Gastroesophageal sphincter (tissue), 3 donors: ENCODE data around the gene TFAP2E.

Experiments
- CTCF ChIP-seq, 4 experiments: fragments of 200-600 bp in 2 of 4; fragments of 450-650 bp in 2 of 4; sonication (generic) in 1 of 4; IDR thresholded peaks; one replicate each; pipeline ENCODE4 v1.5.1; 2017 to 2019; ENCODE audit warnings: antibody characterized with exemption in 4 of 4, mild to moderate bottlenecking in 2 of 4, moderate library complexity in 2 of 4
- POLR2A ChIP-seq, 2 donors: fragments of 450-650 bp; IDR thresholded peaks; one replicate each; pipeline ENCODE4 v1.6.1; 2017; ENCODE audit warnings: antibody characterized with exemption in 2 of 2, mild to moderate bottlenecking in 2 of 2, moderate library complexity in 1 of 2
- POLR2AphosphoS5 ChIP-seq: sonication (generic); formaldehyde crosslinking; IDR thresholded peaks from one replicate; pipeline ENCODE4 v1.6.1; 2017; ENCODE audit warnings: antibody characterized with exemption

- no peak for TF ChIP-seq POLR2A (IDR thresholded peaks at IDR 0.05)
- peak in 1 of 4 experiments; percentile 39 for TF ChIP-seq CTCF (IDR thresholded peaks at IDR 0.05)
- TF ChIP-seq POLR2AphosphoS5 = no peak
These were observed 28.1 kb upstream of the TFAP2E start for GRCh38 chr1:35544976-35545375.
